ENCODE data around the gene ZNF280D. TPM values are rescaled to one million over a fixed set of nuclear protein-coding genes. Genes with fewer than 3 reads are reported as not detected.

The ZNF280D gene
- total RNA-seq, 1 experiment from 2014 or later, result 21.5 TPM

DNA sequence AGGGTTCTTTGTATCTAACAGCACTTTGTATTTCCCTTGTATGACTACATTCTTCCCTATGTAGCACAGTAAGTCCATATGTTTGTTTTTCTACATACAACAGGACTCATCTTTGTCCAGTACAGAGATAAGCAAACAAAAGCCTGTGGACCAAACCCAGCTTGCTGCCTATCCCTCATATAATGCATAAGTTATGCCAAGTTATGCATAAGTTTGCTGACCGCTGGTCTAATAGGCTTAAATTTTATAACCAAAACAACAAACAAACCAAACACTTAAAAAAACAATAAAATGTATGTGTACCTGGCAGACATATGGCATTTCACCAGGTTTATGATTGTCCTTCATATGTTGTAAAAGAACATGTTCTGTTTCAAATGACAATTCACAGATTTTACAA is 56.0 kb downstream of the ZNF280D start:
- H3K4me3 ChIP-seq (ENCODE audit: low read depth in 2 of 2, low read length in 2 of 2), result no peak overlapping the region
- H3K36me3 ChIP-seq (ENCODE audit: control insufficient read depth, insufficient read depth, low read length), result 0 out of 2 replicates have a peak, but pooled peaks cover 2% of the 10 kb centered on the region
- TF ChIP-seq, protein P1, sequence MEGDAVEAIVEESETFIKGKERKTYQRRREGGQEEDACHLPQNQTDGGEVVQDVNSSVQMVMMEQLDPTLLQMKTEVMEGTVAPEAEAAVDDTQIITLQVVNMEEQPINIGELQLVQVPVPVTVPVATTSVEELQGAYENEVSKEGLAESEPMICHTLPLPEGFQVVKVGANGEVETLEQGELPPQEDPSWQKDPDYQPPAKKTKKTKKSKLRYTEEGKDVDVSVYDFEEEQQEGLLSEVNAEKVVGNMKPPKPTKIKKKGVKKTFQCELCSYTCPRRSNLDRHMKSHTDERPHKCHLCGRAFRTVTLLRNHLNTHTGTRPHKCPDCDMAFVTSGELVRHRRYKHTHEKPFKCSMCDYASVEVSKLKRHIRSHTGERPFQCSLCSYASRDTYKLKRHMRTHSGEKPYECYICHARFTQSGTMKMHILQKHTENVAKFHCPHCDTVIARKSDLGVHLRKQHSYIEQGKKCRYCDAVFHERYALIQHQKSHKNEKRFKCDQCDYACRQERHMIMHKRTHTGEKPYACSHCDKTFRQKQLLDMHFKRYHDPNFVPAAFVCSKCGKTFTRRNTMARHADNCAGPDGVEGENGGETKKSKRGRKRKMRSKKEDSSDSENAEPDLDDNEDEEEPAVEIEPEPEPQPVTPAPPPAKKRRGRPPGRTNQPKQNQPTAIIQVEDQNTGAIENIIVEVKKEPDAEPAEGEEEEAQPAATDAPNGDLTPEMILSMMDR (IDR thresholded peaks at IDR 0.05), result no peak
- no peak for TF ChIP-seq TCF7L2 (IDR thresholded peaks at IDR 0.05; ENCODE audit: low read depth, low read length)
- TF ChIP-seq POLR2AphosphoS5 (IDR thresholded peaks at IDR 0.05; ENCODE audit: low read depth, low read length), result no peak
- TF ChIP-seq, protein P2, sequence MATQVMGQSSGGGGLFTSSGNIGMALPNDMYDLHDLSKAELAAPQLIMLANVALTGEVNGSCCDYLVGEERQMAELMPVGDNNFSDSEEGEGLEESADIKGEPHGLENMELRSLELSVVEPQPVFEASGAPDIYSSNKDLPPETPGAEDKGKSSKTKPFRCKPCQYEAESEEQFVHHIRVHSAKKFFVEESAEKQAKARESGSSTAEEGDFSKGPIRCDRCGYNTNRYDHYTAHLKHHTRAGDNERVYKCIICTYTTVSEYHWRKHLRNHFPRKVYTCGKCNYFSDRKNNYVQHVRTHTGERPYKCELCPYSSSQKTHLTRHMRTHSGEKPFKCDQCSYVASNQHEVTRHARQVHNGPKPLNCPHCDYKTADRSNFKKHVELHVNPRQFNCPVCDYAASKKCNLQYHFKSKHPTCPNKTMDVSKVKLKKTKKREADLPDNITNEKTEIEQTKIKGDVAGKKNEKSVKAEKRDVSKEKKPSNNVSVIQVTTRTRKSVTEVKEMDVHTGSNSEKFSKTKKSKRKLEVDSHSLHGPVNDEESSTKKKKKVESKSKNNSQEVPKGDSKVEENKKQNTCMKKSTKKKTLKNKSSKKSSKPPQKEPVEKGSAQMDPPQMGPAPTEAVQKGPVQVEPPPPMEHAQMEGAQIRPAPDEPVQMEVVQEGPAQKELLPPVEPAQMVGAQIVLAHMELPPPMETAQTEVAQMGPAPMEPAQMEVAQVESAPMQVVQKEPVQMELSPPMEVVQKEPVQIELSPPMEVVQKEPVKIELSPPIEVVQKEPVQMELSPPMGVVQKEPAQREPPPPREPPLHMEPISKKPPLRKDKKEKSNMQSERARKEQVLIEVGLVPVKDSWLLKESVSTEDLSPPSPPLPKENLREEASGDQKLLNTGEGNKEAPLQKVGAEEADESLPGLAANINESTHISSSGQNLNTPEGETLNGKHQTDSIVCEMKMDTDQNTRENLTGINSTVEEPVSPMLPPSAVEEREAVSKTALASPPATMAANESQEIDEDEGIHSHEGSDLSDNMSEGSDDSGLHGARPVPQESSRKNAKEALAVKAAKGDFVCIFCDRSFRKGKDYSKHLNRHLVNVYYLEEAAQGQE (IDR thresholded peaks at IDR 0.05; ENCODE audit: insufficient read depth in 1 of 2, low read depth in 2 of 2, low read length in 1 of 2), result no peak
- no peak for TF ChIP-seq SIN3A (IDR thresholded peaks at IDR 0.05; ENCODE audit: borderline replicate concordance, insufficient read depth, low read depth, low read length)
- ATAC-seq (no peak), DNase-seq (ENCODE audit: low read depth, low spot score) (no peak)
- ChIA-PET CTCF (interaction anchor here (0.6 kb wide), 1 partner anchor 14 kb away, joined by 3 read pairs; no protein-coding TSS in a partner anchor), POLR2A (no interaction called here)
- no TSS peak for BruUV-seq (replicated peaks)
- H3K27ac ChIP-seq (ENCODE audit: low read length), result no peak overlapping the region
- H3K9me3 ChIP-seq (ENCODE audit: control insufficient read depth, insufficient read depth, low read depth, low read length), result no peaks in the 10 kb centered on the region
- in situ Hi-C loops (cut with HindIII; ENCODE audit: low pct_unique_long_range_greater_than_20kb, low sequenced_read_pairs) (no loop called here), intact Hi-C loops (cut with micrococcal nuclease; ENCODE audit: unreplicated experiment) (no loop called here)
- H3K4me1 ChIP-seq (ENCODE audit: control insufficient read depth, insufficient read depth, low read length), result no peaks in the 10 kb centered on the region
- H3K27me3 ChIP-seq (ENCODE audit: control insufficient read depth, insufficient read depth, low read length), result no peaks in the 10 kb centered on the region

DNA sequence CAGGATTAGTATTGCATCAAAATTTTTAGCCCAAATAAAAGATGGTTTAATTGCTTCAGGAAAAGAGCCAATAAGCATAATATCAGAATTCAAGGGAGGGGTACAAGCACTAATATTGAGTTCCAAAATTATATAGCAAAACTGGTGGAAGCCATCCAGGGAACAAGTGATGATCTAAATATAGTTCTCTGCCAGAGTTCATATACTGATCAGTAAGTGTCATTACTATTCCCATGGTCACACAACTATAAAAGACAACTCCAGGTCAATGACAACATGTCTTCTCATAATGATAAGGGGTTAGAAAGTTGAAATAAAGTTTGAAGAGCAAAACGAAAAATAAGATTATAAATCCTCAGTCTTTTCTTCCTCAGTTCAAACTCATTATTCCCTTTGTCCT is 57.4 kb downstream of the ZNF280D start:
- in situ Hi-C loops (cut with HindIII; ENCODE audit: low pct_unique_long_range_greater_than_20kb, low sequenced_read_pairs) (no loop called here), intact Hi-C loops (cut with micrococcal nuclease; ENCODE audit: unreplicated experiment) (no loop called here)
- no peaks in the 10 kb centered on the region for H3K4me1 ChIP-seq (ENCODE audit: control insufficient read depth, insufficient read depth, low read length)
- H3K4me3 ChIP-seq (ENCODE audit: low read depth in 2 of 2, low read length in 2 of 2), result no peak overlapping the region
- no peaks in the 10 kb centered on the region for H3K9me3 ChIP-seq (ENCODE audit: control insufficient read depth, insufficient read depth, low read depth, low read length)
- TF ChIP-seq POLR2AphosphoS5 (IDR thresholded peaks at IDR 0.05; ENCODE audit: low read depth, low read length), result no peak
- TF ChIP-seq, protein P2 (IDR thresholded peaks at IDR 0.05; ENCODE audit: insufficient read depth in 1 of 2, low read depth in 2 of 2, low read length in 1 of 2), result no peak
- TF ChIP-seq, protein P1 (IDR thresholded peaks at IDR 0.05), result no peak
- no peak for TF ChIP-seq TCF7L2 (IDR thresholded peaks at IDR 0.05; ENCODE audit: low read depth, low read length)
- TF ChIP-seq SIN3A (IDR thresholded peaks at IDR 0.05; ENCODE audit: borderline replicate concordance, insufficient read depth, low read depth, low read length), result no peak
- ChIA-PET CTCF (no interaction called here), POLR2A (no interaction called here)
- DNase-seq (ENCODE audit: low read depth, low spot score), result no peak
- no peak for ATAC-seq
- no peaks in the 10 kb centered on the region for H3K27me3 ChIP-seq (ENCODE audit: control insufficient read depth, insufficient read depth, low read length)
- H3K27ac ChIP-seq (ENCODE audit: low read length), result no peak overlapping the region
- H3K36me3 ChIP-seq (ENCODE audit: control insufficient read depth, insufficient read depth, low read length), result no peaks in the 10 kb centered on the region
- no TSS peak for BruUV-seq (replicated peaks)

Data from Panc1 (cell line).